ENCODE results near the gene ANKRD28. TPM values are rescaled to one million over a fixed set of nuclear protein-coding genes. Genes with fewer than 3 reads are reported as not detected.
"Not testable (repeated sequence)": the region's sequence is repeated elsewhere in the genome, so short reads cannot be mapped to it uniquely, and the experiment has no call there.

Gene ANKRD28
- total RNA-seq, 6 experiments from 2014 or later = 16.4 to 32.2 (median 25.7) TPM

- WGBS (ENCODE audit: insufficient coverage, low coverage, low lambda C conversion rate, missing lambda C conversion rate) = 11% methylated on average over 8 of the region's 8 CpGs
- H3K4me3 ChIP-seq = peak overlapping the region in 2 of 3 donors; percentile 6 to 16
- peak overlapping the region in 2 of 3 donors; percentile 3 to 13 for H3K27ac ChIP-seq
- TF ChIP-seq CTCF (IDR thresholded peaks at IDR 0.05) = no peak
- TF ChIP-seq POLR2A (IDR thresholded peaks at IDR 0.05) = no peak
- no peaks in the 10 kb centered on the region for H3K27me3 ChIP-seq
- ATAC-seq (peak in 3 of 4 donors; percentile 4 to 36 (median 5)), DNase-seq (no peak)
- H3K9me3 ChIP-seq = no peaks in the 10 kb centered on the region
- intact Hi-C loops (cut with DNase I) = loop anchor here in 1 of 2 donors (10.0 kb wide), 1 partner anchor 614 kb away; no protein-coding TSS in a partner anchor
- H3K4me1 ChIP-seq = peaks cover 0 to 20% (median 7%) of the 10 kb centered on the region in 4 donors
- no peaks in the 10 kb centered on the region for H3K36me3 ChIP-seq
Measured at GRCh38 chr3:15630646-15631350, 167.0 kb downstream of the ANKRD28 start.

- Histone ChIP-seq H3K27ac (peak overlapping the region in 2 of 3 donors; percentile 3 to 13), H3K9me3 (no peaks in the 10 kb centered on the region), H3K36me3 (no peaks in the 10 kb centered on the region), H3K4me1 (peaks cover 0 to 20% (median 7%) of the 10 kb centered on the region in 4 donors), H3K27me3 (no peaks in the 10 kb centered on the region), H3K4me3 (peak overlapping the region in 2 of 3 donors; percentile 6 to 16)
- 32% methylated on average over 9 of the region's 10 CpGs for WGBS (ENCODE audit: insufficient coverage, low coverage, low lambda C conversion rate, missing lambda C conversion rate)
- ATAC-seq (peak; percentile 93 to 96 (median 96)), DNase-seq (peak in 1 of 3 donors; percentile 67)
- intact Hi-C loops (cut with DNase I) = loop anchor here (5.0 to 10.0 kb wide), 2 partner anchors 615 to 622 kb away; no protein-coding TSS in a partner anchor
- TF ChIP-seq CTCF (IDR thresholded peaks at IDR 0.05) (peak; percentile 73 to 81 (median 78)), POLR2A (IDR thresholded peaks at IDR 0.05) (no peak)
Measured at GRCh38 chr3:15629860-15630597, 167.8 kb downstream of the ANKRD28 start.

GRCh38 chr3:15628967-15629366, 168.8 kb downstream of the ANKRD28 start:
- Histone ChIP-seq H3K4me3 (no peak overlapping the region), H3K9me3 (no peaks in the 10 kb centered on the region), H3K27ac (no peak overlapping the region), H3K27me3 (no peaks in the 10 kb centered on the region), H3K4me1 (peaks cover 0 to 12% (median 3%) of the 10 kb centered on the region in 4 donors), H3K36me3 (no peaks in the 10 kb centered on the region)
- no peak for ATAC-seq
- intact Hi-C loops (cut with DNase I) = loop anchor here in 1 of 2 donors (5.0 kb wide), 1 partner anchor 623 kb away; no protein-coding TSS in a partner anchor
- no peak for TF ChIP-seq CTCF (IDR thresholded peaks at IDR 0.05)
- TF ChIP-seq POLR2A (IDR thresholded peaks at IDR 0.05) = no peak
- DNase-seq = no peak

- WGBS (ENCODE audit: insufficient coverage, low coverage, low lambda C conversion rate, missing lambda C conversion rate) = 63% methylated on average over 4 of the region's 4 CpGs
- H3K27me3 ChIP-seq = no peaks in the 10 kb centered on the region
- intact Hi-C loops (cut with DNase I) = no loop called here
- no peak overlapping the region for H3K27ac ChIP-seq
- H3K4me1 ChIP-seq = peaks cover 0 to 13% (median 0%) of the 10 kb centered on the region in 4 donors
- H3K9me3 ChIP-seq = peaks cover 0 to 9% (median 0%) of the 10 kb centered on the region in 4 donors
- peaks cover 0 to 7% (median 0%) of the 10 kb centered on the region in 4 donors for H3K36me3 ChIP-seq
- H3K4me3 ChIP-seq = no peak overlapping the region
- no peak for TF ChIP-seq POLR2A (IDR thresholded peaks at IDR 0.05)
- no peak for TF ChIP-seq CTCF (IDR thresholded peaks at IDR 0.05)
- ATAC-seq (no peak), DNase-seq (no peak)
Measured at GRCh38 chr3:15623535-15624440, 174.0 kb downstream of the ANKRD28 start.

GRCh38 chr3:15619659-15620464, 177.9 kb downstream of the ANKRD28 start:
- ATAC-seq; DNase-seq; H3K27me3 ChIP-seq; H3K9me3 ChIP-seq; H3K36me3 ChIP-seq; intact Hi-C loops (cut with DNase I); H3K4me3 ChIP-seq: not testable (repeated sequence)
- Histone ChIP-seq H3K4me1 (peaks cover 0 to 17% (median 0%) of the 10 kb centered on the region in 4 donors), H3K27ac (peak overlapping the region in 1 of 3 donors; percentile 10)
- WGBS (ENCODE audit: insufficient coverage, low coverage, low lambda C conversion rate, missing lambda C conversion rate) = 87% methylated on average over 7 of the region's 8 CpGs
